ENCODE results near the gene MAP1S. TPM values are rescaled to one million over a fixed set of nuclear protein-coding genes. Genes with fewer than 3 reads are reported as not detected.

Gene MAP1S
- total RNA-seq, 3 donors from 2014 or later: 11.2 to 17.4 (median 15.4) TPM

- TF ChIP-seq POLR2A (IDR thresholded peaks at IDR 0.05) (no peak), POLR2AphosphoS5 (IDR thresholded peaks at IDR 0.05) (no peak), CTCF (IDR thresholded peaks at IDR 0.05) (no peak)
- DNase-seq (ENCODE audit: low spot score in 2 of 2): no peak
- no peaks in the 10 kb centered on the region for H3K9me3 ChIP-seq
- peaks cover 9 to 86% of the 10 kb centered on the region in 2 donors for H3K27me3 ChIP-seq
- no peak overlapping the region for H3K27ac ChIP-seq
- H3K4me1 ChIP-seq: no peaks in the 10 kb centered on the region
- peak overlapping the region in 1 of 3 donors; percentile 54 for H3K4me3 ChIP-seq
- intact Hi-C loops (cut with DNase I; ENCODE audit: low total_unique reads): no loop called here
- H3K36me3 ChIP-seq: no peaks in the 10 kb centered on the region
Observed at GRCh38 chr19:17686592-17687024, 32.7 kb upstream of the MAP1S start.

- TF ChIP-seq CTCF (IDR thresholded peaks at IDR 0.05): no peak
- no peaks in the 10 kb centered on the region for H3K4me1 ChIP-seq
- H3K27ac ChIP-seq: no peak overlapping the region
- H3K27me3 ChIP-seq: peaks cover 9 to 86% of the 10 kb centered on the region in 2 donors
- peak overlapping the region in 1 of 3 donors; percentile 54 for H3K4me3 ChIP-seq
- no peak for DNase-seq (ENCODE audit: low spot score in 2 of 2)
- H3K9me3 ChIP-seq: no peaks in the 10 kb centered on the region
- intact Hi-C loops (cut with DNase I; ENCODE audit: low total_unique reads): no loop called here
- no peaks in the 10 kb centered on the region for H3K36me3 ChIP-seq
Observed at GRCh38 chr19:17687141-17687856, 32.0 kb upstream of the MAP1S start.

GRCh38 chr19:17687857-17688784 lies 31.2 kb upstream of the MAP1S start, which contains the start of gene UNC13A:
Gene UNC13A, minus strand, starts transcription at chr19:17688354. Its CDS starts 155 bp downstream, at chr19:17688199.
- no peak for TF ChIP-seq POLR2AphosphoS5 (IDR thresholded peaks at IDR 0.05)
- no peak for TF ChIP-seq POLR2A (IDR thresholded peaks at IDR 0.05)
- TF ChIP-seq CTCF (IDR thresholded peaks at IDR 0.05): no peak
- H3K4me3 ChIP-seq: peak within 1 kb of the TSS in 1 of 3 donors; percentile 39
- H3K4me1 ChIP-seq: no peaks in the 10 kb centered on the region
- no peak for DNase-seq (ENCODE audit: low spot score in 2 of 2)
- peaks cover 9 to 78% of the 10 kb centered on the region in 2 donors for H3K27me3 ChIP-seq
- no peaks in the 10 kb centered on the region for H3K9me3 ChIP-seq
- H3K27ac ChIP-seq: no peak within 1 kb of the TSS
- intact Hi-C loops (cut with DNase I; ENCODE audit: low total_unique reads): no loop called here
- H3K36me3 ChIP-seq: no peaks in the 10 kb centered on the region

- peaks cover 9 to 72% of the 10 kb centered on the region in 2 donors for H3K27me3 ChIP-seq
- no peaks in the 10 kb centered on the region for H3K36me3 ChIP-seq
- no peak for DNase-seq (ENCODE audit: low spot score in 2 of 2)
- no peak overlapping the region for H3K4me3 ChIP-seq
- no peaks in the 10 kb centered on the region for H3K4me1 ChIP-seq
- no peaks in the 10 kb centered on the region for H3K9me3 ChIP-seq
- intact Hi-C loops (cut with DNase I; ENCODE audit: low total_unique reads): no loop called here
- no peak for TF ChIP-seq POLR2A (IDR thresholded peaks at IDR 0.05)
- no peak for TF ChIP-seq POLR2AphosphoS5 (IDR thresholded peaks at IDR 0.05)
- no peak for TF ChIP-seq CTCF (IDR thresholded peaks at IDR 0.05)
- H3K27ac ChIP-seq: no peak overlapping the region
Observed at GRCh38 chr19:17688853-17689595, 30.3 kb upstream of the MAP1S start.
